GM06990 (cell line): ENCODE results near the gene TMEM97.

ENCODE experiments used
- DNase-seq: peaks from one replicate; pipeline ENCODE4 v3.0.0-alpha.2; 2011; ENCODE audit not compliant: insufficient read length; ENCODE audit errors: extremely low read depth
- H3K27me3 ChIP-seq: replicated peaks from 2 replicates; pipeline ENCODE4 v1.6.0; 2011; ENCODE audit warnings: low read length; ENCODE audit not compliant: control insufficient read depth, insufficient read depth
- H3K36me3 ChIP-seq: 2 replicates; pipeline ENCODE4 v1.5.1; 2011; ENCODE audit warnings: low read length; ENCODE audit not compliant: control insufficient read depth, insufficient read depth
- H3K4me3 ChIP-seq: replicated peaks from 2 replicates; pipeline ENCODE4 v1.5.1; 2011; ENCODE audit warnings: low read depth, mild to moderate bottlenecking, control low read depth, low read length
- TF ChIP-seq, protein P1 (sequence below): IDR thresholded peaks from 2 replicates; pipeline ENCODE4 v1.5.1; 2011; ENCODE audit warnings: low read length, control low read depth, mild to moderate bottlenecking, inconsistent platforms; ENCODE audit not compliant: insufficient read depth, poor library complexity, severe bottlenecking

Gene TMEM97

DNA sequence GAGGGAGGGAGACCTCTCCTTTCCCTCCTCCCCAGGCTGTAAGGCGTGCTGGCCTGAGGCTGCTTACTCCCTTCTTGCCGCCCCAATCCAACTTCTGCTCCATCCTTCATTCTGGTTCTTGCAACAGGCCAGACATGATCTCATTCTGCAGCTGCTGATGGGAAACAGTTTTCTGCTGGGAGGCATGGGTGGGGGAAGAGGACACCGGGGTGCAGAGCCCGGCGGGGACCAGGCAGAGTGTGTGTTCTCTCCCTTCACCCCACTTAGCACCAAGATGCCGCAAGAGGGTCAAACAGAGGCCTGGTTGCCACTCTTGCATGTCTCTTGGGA, 53.9 kb downstream of the TMEM97 start:
- no peaks in the 10 kb centered on the region for H3K27me3 ChIP-seq
- no peak for DNase-seq
- TF ChIP-seq, protein P1, sequence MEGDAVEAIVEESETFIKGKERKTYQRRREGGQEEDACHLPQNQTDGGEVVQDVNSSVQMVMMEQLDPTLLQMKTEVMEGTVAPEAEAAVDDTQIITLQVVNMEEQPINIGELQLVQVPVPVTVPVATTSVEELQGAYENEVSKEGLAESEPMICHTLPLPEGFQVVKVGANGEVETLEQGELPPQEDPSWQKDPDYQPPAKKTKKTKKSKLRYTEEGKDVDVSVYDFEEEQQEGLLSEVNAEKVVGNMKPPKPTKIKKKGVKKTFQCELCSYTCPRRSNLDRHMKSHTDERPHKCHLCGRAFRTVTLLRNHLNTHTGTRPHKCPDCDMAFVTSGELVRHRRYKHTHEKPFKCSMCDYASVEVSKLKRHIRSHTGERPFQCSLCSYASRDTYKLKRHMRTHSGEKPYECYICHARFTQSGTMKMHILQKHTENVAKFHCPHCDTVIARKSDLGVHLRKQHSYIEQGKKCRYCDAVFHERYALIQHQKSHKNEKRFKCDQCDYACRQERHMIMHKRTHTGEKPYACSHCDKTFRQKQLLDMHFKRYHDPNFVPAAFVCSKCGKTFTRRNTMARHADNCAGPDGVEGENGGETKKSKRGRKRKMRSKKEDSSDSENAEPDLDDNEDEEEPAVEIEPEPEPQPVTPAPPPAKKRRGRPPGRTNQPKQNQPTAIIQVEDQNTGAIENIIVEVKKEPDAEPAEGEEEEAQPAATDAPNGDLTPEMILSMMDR, result no peak
- no peaks in the 10 kb centered on the region for H3K36me3 ChIP-seq
- peak overlapping the region; percentile 86 for H3K4me3 ChIP-seq
